HEK293 (cell line): ENCODE data around the gene SPINK4.

Experiments
- CTCF ChIP-seq: fragments of 450-650 bp; formaldehyde crosslinking; IDR thresholded peaks from 2 replicates; pipeline ENCODE4 v1.5.1; 2016; ENCODE audit warnings: missing biosample characterization, missing genetic modification characterization
- SP3 ChIP-seq: fragments of 450-650 bp; formaldehyde crosslinking; IDR thresholded peaks from 2 replicates; pipeline ENCODE4 v1.5.1; 2016; ENCODE audit warnings: missing biosample characterization, missing genetic modification characterization
- ZNF747 ChIP-seq: fragments of 450-650 bp; formaldehyde crosslinking; IDR thresholded peaks from 2 replicates; pipeline ENCODE4 v1.5.1; 2016; ENCODE audit warnings: missing biosample characterization, missing genetic modification characterization

DNA sequence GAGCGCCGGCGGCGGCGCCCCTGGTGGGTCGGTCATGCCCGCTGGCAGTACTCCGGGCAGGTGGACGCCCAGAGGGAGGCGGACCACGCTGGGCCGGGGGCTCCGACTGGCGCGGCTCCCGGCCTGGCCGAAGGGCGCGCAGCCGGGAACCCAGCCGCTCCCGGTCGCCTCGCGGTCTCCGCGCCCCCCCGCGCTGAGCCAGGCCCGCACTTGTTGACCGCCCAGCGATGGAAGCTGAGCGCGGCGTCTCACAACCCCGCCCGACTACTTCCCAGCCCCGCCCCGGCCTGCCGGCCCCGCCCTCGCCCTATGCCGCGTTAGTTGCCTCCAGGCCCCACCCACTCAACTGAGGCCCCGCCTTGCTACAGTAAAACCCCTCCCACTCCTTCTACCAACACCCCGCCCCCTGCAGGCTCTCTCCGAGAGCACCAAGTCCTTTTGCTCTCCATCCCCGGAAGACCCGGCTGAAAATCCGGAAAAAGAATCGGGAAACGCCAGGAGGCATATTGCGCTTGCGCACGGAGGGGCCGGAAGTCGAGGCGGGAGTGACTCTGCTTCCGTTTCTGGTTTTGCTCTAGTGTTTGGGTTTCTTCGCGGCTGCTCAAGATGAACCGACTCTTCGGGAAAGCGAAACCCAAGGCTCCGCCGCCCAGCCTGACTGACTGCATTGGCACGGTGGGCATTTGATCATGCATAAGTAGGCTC is 24.7 kb downstream of the SPINK4 start, which contains the start of the genes BAG1 and CHMP5:
- TF ChIP-seq SP3 (peak; percentile 82), ZNF747 (tag by site-specific recombination) (no peak), CTCF (no peak; the same call in 1 of the 2 replicates)
